Choroid plexus epithelial cell (primary cell): ENCODE measurements around the gene AKNA.

Source experiments
- DNase-seq: peaks from one replicate; pipeline ENCODE4 v3.0.0-alpha.2; 2010; ENCODE audit warnings: low read depth
- H3K4me3 ChIP-seq: 2 replicates; pipeline ENCODE4 v1.5.1; 2011; ENCODE audit warnings: low read depth, mild to moderate bottlenecking, control low read depth, low read length, moderate library complexity
- TF ChIP-seq, protein P1 (sequence below): conservative IDR thresholded peaks from 2 replicates; pipeline ENCODE4 v1.5.1; 2011; ENCODE audit warnings: low read depth, mild to moderate bottlenecking, control low read depth, inconsistent platforms, low read length, moderate library complexity

Gene AKNA

DNA sequence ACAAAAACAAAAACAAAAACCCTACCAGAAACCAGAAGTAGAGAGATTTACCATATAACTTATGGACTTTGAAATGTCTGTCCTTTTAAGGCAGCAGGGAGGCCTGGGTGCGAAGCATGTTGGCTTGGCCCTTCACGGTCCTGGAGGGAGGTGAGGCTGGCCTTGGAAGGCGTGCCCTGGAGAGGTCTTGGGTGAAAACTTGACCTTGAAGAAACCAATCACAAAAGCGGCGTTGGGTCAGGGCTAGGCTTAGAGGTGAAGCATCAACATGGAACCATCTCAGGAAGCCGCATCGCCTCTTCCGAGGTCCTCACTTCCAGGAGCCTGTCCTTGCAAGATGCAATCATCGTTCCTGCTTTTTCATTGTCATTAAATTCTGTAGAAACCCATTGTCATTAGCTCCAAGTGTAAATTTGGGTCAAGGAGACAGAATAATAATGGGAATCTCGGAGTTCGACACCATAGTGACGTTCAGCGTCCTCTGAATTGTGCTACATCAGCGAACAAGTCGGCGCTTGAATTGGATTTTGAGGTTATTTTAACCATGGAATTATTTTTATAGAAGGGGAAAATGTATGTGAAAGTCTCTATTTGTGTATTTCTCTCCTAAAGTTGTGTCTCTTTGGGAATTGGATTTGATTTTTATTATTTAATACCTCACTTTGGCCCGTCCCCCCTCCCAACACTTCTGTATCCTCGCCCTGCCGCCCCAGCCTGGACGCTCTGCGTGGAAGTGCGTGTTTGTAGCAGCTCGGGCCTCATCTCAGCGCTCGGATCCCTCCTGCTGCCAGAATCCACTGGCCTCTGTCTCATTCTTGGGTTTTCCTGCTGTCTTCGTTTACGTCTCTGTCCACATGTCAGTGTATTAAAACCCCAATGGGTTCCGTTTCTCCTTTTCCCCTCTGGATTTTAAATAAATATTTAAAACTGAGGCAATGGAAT is 75.9 kb downstream of the AKNA start:
- no peak for DNase-seq
- TF ChIP-seq, protein P1, sequence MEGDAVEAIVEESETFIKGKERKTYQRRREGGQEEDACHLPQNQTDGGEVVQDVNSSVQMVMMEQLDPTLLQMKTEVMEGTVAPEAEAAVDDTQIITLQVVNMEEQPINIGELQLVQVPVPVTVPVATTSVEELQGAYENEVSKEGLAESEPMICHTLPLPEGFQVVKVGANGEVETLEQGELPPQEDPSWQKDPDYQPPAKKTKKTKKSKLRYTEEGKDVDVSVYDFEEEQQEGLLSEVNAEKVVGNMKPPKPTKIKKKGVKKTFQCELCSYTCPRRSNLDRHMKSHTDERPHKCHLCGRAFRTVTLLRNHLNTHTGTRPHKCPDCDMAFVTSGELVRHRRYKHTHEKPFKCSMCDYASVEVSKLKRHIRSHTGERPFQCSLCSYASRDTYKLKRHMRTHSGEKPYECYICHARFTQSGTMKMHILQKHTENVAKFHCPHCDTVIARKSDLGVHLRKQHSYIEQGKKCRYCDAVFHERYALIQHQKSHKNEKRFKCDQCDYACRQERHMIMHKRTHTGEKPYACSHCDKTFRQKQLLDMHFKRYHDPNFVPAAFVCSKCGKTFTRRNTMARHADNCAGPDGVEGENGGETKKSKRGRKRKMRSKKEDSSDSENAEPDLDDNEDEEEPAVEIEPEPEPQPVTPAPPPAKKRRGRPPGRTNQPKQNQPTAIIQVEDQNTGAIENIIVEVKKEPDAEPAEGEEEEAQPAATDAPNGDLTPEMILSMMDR = no peak
- H3K4me3 ChIP-seq = no peak overlapping the region

DNA sequence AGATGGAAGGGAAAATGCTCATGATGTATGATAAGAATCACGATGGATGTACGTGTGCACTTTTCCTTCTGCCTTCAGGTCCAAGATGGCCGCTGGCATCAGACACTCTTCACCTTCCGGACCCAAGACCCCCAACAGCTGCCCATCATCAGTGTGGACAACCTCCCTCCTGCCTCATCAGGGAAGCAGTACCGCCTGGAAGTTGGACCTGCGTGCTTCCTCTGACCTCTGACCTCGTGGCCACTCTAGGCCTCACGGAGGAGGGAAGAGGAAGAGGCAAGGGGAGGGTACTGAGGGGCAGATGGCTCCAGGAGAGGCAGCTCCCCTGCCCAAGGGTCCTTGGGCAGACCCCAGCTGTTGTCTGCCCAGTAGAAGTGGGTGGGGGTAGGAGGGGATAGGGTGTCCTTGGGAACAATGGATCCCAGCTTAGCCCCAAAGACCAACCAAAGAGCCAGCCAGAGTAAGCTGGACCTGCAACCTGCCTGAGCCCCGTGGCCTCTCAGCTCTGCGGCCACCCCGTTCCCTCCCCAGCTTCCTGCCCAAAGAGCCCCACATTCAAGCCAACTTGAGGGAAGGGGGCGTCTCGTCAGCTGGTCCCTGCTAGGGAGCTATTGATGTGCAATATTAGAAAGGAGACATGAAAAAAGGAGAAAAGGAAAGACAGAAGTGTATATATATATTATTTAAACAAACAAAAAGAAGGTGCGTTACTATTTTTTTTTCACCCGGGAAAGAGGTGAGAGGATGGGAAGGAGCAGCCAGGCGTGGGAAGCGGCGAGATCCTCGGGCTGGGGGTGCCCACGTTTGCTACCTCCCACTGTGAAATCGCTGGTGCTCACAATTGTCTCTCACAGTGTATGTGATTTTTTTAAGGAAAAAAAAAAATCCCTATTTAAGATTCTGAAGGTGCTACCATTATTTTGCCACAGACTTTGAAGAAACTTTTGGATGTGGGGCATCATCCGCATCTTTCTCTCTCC is 77.0 kb downstream of the AKNA start:
- no peak overlapping the region for H3K4me3 ChIP-seq
- TF ChIP-seq, protein P1 = no peak

DNA sequence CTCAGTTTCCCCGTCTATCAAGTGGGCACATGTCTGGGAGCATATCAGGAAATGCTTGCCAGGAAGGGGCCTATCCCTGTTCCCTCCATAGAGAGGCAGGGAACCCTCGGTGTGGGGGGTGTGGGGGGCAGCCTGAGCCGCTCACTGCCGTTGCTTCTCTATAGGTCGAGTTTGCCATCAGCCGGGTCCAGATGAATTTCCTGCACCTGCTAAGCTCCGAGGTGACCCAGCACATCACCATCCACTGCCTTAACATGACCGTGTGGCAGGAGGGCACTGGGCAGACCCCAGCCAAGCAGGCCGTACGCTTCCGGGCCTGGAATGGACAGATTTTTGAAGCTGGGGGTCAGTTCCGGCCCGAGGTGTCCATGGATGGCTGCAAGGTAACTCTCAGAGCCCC is 78.7 kb downstream of the AKNA start:
- no peak overlapping the region for H3K4me3 ChIP-seq
- TF ChIP-seq, protein P1 = no peak
- DNase-seq = no peak

More for the DNA sequence above, 77.0 kb downstream of the AKNA start:
- DNase-seq = no peak

DNA sequence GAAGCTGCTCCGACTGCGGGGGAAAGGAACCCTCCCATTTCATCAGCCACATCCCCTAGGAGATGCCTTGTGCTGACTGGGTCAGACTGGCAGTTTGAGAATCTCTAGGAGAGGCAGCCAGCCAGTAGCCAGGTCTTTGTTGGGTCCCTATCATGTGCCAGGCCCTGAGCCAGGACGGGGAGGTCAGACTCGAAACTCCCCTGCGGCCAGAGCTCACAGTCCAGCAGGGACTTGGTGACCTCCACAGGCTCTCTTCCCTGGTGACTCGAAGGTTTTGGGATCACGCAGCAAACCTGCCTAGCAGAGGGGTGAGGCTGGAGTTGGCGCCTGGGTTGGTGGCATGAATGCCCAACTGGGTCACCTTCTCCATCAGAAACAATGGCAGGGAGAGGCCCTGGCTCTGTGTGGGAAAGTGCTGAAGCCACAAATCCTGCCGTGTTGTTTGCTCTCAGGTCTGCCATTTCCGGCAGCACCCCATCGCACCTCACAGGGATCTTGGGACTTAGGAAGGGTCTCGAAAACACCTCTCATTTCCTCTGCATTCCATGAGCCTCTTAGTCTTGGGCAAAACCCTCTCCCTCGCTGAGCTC is 79.3 kb downstream of the AKNA start:
- TF ChIP-seq, protein P1 = no peak
- H3K4me3 ChIP-seq = no peak overlapping the region
- DNase-seq = no peak

DNA sequence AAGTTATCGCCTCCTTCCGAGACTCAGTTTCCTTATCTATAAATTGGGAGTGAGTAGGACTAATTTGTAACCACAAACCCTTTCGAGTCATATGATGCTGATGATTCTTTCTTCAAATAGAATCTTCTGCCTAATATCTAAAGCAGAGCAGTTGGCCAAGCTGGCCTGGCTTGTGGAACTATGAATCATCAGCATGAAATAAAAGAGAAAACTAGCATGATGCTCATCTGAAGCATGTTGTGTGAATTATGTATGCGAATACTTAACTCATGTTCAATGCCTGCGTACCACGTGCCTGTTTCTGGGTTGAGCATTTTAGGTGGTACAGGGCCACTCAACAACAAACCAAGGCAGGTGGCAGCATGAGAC is 79.9 kb downstream of the AKNA start:
- peak; percentile 52 for DNase-seq
- no peak overlapping the region for H3K4me3 ChIP-seq
- TF ChIP-seq, protein P1 = no peak

DNA sequence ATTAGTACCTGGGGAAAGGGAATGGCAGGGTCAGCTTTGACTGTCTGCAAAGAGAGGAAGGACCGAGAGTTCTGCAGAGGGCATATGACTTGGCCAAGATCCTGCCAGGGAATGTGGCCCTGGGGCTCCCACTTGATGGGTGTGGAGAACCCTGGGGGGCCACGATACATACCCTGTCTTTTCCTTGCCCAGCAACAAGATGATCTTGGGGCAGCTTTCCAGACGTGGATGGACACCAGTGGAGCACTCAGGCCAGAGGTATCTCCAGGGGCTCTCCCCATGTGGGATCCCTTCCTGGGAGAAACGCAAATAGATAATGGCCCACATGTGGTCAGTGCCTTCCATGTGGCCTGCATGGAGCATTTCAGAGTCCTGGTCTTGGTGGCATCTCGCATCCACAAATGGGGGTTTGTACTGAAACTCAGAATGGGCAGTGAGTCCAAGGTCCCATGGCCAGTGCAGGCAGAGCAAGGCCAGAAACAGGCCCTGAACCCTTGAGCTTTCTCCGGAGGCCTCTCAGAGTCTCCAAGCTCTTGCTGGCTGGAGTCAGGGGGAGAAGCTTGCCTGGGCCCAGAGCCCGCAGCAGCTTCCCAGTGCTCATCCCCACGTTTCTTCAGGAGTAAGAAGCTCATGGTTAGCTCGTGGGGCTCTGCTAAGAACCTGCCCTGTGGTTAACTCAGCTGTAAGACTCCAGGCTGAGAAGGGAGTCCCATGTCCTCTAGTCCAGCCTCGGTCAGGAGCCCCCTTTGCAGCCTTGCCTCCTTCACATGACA is 83.2 kb downstream of the AKNA start:
- no peak for DNase-seq
- no peak overlapping the region for H3K4me3 ChIP-seq
- TF ChIP-seq, protein P1 = no peak
